Measurements from ENCODE around the gene PLVAP.

Gene PLVAP

GRCh38 chr19:17332677-17333581 lies 44.2 kb downstream of the PLVAP start:
- DNase-seq: no peak

- no peak for DNase-seq
Measured at GRCh38 chr19:17332360-17332676, 44.8 kb downstream of the PLVAP start.

GRCh38 chr19:17331045-17331558 lies 46.0 kb downstream of the PLVAP start:
- DNase-seq: no peak

GRCh38 chr19:17330262-17331044 lies 46.7 kb downstream of the PLVAP start:
- DNase-seq: no peak

GRCh38 chr19:17329366-17330261 lies 47.5 kb downstream of the PLVAP start:
- no peak for DNase-seq

GRCh38 chr19:17328517-17329365 lies 48.4 kb downstream of the PLVAP start:
- no peak for DNase-seq

GRCh38 chr19:17327654-17328516 lies 49.3 kb downstream of the PLVAP start:
- DNase-seq: no peak

GRCh38 chr19:17327068-17327653 lies 50.0 kb downstream of the PLVAP start:
- DNase-seq: no peak

GRCh38 chr19:17326595-17326966 lies 50.6 kb downstream of the PLVAP start:
- DNase-seq: no peak

GRCh38 chr19:17325881-17326594 lies 51.1 kb downstream of the PLVAP start:
- no peak for DNase-seq

- no peak for DNase-seq
Measured at GRCh38 chr19:17325133-17325532, 52.0 kb downstream of the PLVAP start.

- DNase-seq: no peak
Measured at GRCh38 chr19:17324357-17325114, 52.6 kb downstream of the PLVAP start.

- no peak for DNase-seq
Measured at GRCh38 chr19:17323964-17324332, 53.2 kb downstream of the PLVAP start.

- DNase-seq: no peak
Measured at GRCh38 chr19:17323300-17323963, 53.7 kb downstream of the PLVAP start.

- no peak for DNase-seq
Measured at GRCh38 chr19:17322854-17323253, 54.3 kb downstream of the PLVAP start.

GRCh38 chr19:17321655-17322489 lies 55.3 kb downstream of the PLVAP start:
- no peak for DNase-seq

GRCh38 chr19:17320435-17320834 lies 56.7 kb downstream of the PLVAP start:
- no peak for DNase-seq

Measured in NCI-H1694 treated with DMSO at 0.1 percent for 48 hours (cell line).